K562 (cell line): ENCODE results near the gene ENG.

Source experiments
- RAD21 ChIP-seq, 2 experiments: fragments of 250-450 bp in 1 of 2; fragments of 450-650 bp in 1 of 2; sonication (Bioruptor Pico) in 1 of 2; formaldehyde crosslinking in 1 of 2; IDR thresholded peaks in 1 of 2; conservative IDR thresholded peaks in 1 of 2; 2 replicates each; pipeline versions ENCODE4 v1.4.0 to v1.8.0; 2020 to 2022; ENCODE audit warnings: mild to moderate bottlenecking in 2 of 2, moderate library complexity in 1 of 2
- SIN3B ChIP-seq: fragments of 450-650 bp; IDR thresholded peaks from 2 replicates; pipeline ENCODE4 v1.6.1; 2017; ENCODE audit warnings: low read depth, mild to moderate bottlenecking, moderate library complexity
- ZNF644 ChIP-seq: fragments of 200-800 bp; sonication (Bioruptor generic); IDR thresholded peaks from 2 replicates; pipeline ENCODE4 v1.6.1; 2016; ENCODE audit warnings: low read depth, missing genetic modification characterization, missing compliant biosample characterization
- TF ChIP-seq, protein P1 (sequence below): IDR thresholded peaks from 3 replicates; pipeline ENCODE4 v1.6.1; 2011; ENCODE audit warnings: borderline replicate concordance, mild to moderate bottlenecking; ENCODE audit not compliant: insufficient read length, insufficient read depth
- TF ChIP-seq, protein P2 (sequence below): sonication (generic); formaldehyde crosslinking; IDR thresholded peaks from 2 replicates; pipeline ENCODE4 v1.9.0; 2022; ENCODE audit warnings: mild to moderate bottlenecking, missing genetic modification reagents

DNA sequence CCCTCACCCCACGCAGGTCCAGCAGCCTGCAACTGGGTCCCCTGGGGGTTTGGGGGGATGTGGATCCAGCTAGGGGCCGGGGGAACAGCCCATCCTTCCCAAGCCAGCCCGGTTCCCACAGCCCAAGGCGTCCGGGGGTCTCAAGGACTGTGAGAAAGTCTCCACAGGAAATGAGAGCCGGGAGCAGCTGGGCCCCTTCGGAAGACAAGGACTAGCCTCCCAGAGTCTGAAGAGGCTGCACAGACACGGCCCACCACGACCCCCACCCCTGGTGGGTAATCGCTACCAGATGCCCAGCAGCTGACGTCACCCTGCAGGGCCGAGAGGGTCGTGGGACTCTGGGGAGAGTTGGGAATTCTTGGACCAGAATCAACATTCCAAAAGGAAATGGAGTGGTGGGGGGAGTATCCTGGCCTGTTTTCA is 86.5 kb downstream of the ENG start:
- TF ChIP-seq SIN3B (no peak), ZNF644 (tag) (no peak), RAD21 (CRISPR knock-in tag; conservative IDR thresholded peaks at IDR 0.05 in 1 of 2, IDR thresholded peaks at IDR 0.05 in 1 of 2) (no peak)
- TF ChIP-seq, protein P1, sequence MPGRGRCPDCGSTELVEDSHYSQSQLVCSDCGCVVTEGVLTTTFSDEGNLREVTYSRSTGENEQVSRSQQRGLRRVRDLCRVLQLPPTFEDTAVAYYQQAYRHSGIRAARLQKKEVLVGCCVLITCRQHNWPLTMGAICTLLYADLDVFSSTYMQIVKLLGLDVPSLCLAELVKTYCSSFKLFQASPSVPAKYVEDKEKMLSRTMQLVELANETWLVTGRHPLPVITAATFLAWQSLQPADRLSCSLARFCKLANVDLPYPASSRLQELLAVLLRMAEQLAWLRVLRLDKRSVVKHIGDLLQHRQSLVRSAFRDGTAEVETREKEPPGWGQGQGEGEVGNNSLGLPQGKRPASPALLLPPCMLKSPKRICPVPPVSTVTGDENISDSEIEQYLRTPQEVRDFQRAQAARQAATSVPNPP, result no peak
- TF ChIP-seq, protein P2, sequence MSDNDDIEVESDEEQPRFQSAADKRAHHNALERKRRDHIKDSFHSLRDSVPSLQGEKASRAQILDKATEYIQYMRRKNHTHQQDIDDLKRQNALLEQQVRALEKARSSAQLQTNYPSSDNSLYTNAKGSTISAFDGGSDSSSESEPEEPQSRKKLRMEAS (CRISPR knock-in tag), result no peak
